HepG2 (cell line): ENCODE data around the gene MTO1. TPM values are rescaled to one million over a fixed set of nuclear protein-coding genes. Genes with fewer than 3 reads are reported as not detected.

ENCODE experiments used
- CHD2 ChIP-seq: IDR thresholded peaks from 2 replicates; pipeline ENCODE4 v1.6.1; 2011; ENCODE audit warnings: low read depth, low read length, improper control_type of control experiment
- FOSL1 ChIP-seq: sonication (generic); formaldehyde crosslinking; IDR thresholded peaks from 2 replicates; pipeline ENCODE4 v1.9.0; 2021; ENCODE audit warnings: missing genetic modification reagents, borderline replicate concordance
- MATR3 ChIP-seq: sonication (generic); formaldehyde crosslinking; IDR thresholded peaks from 2 replicates; pipeline ENCODE4 v1.4.0; 2020; ENCODE audit warnings: missing genetic modification reagents
- MIXL1 ChIP-seq: IDR thresholded peaks from 2 replicates; pipeline ENCODE4 v1.6.1; 2016
- PAWR ChIP-seq: sonication (generic); formaldehyde crosslinking; IDR thresholded peaks from 2 replicates; pipeline ENCODE4 v1.4.0; 2020; ENCODE audit warnings: missing genetic modification reagents, mild to moderate bottlenecking, borderline replicate concordance
- PHF5A ChIP-seq: IDR thresholded peaks from one replicate; pipeline ENCODE4 v1.6.1; 2018; ENCODE audit warnings: low read depth, missing genetic modification reagents; ENCODE audit not compliant: unreplicated experiment
- PITX1 ChIP-seq: sonication (generic); formaldehyde crosslinking; IDR thresholded peaks from 2 replicates; pipeline ENCODE4 v1.5.1; 2020; ENCODE audit warnings: mild to moderate bottlenecking, missing genetic modification reagents
- SIN3B ChIP-seq: fragments of 150-350 bp; IDR thresholded peaks from 2 replicates; pipeline ENCODE4 v1.6.1; 2014; ENCODE audit warnings: low read length
- WIZ ChIP-seq: sonication (generic); formaldehyde crosslinking; IDR thresholded peaks from 2 replicates; pipeline ENCODE4 v1.5.1; 2020; ENCODE audit warnings: mild to moderate bottlenecking, missing genetic modification reagents
- ZNF143 ChIP-seq: sonication (generic); formaldehyde crosslinking; IDR thresholded peaks from 2 replicates; pipeline ENCODE4 v1.4.0; 2020; ENCODE audit warnings: missing genetic modification reagents
- ZNF260 ChIP-seq: sonication (generic); formaldehyde crosslinking; IDR thresholded peaks from 2 replicates; pipeline ENCODE4 v1.4.0; 2020; ENCODE audit warnings: missing genetic modification reagents, low read depth, mild to moderate bottlenecking, borderline replicate concordance
- ZNF354B ChIP-seq: sonication (generic); formaldehyde crosslinking; IDR thresholded peaks from 2 replicates; pipeline ENCODE4 v1.8.0; 2022; ENCODE audit warnings: mild to moderate bottlenecking, missing genetic modification reagents
- ZNF44 ChIP-seq: sonication (generic); formaldehyde crosslinking; IDR thresholded peaks from 2 replicates; pipeline ENCODE4 v1.5.1; 2020; ENCODE audit warnings: mild to moderate bottlenecking, missing genetic modification reagents
- ZNF446 ChIP-seq: sonication (generic); formaldehyde crosslinking; IDR thresholded peaks from 2 replicates; pipeline ENCODE4 v1.5.0; 2020; ENCODE audit warnings: mild to moderate bottlenecking, missing genetic modification reagents
- ZNF501 ChIP-seq: sonication (generic); formaldehyde crosslinking; IDR thresholded peaks from 2 replicates; pipeline ENCODE4 v1.5.1; 2020; ENCODE audit warnings: mild to moderate bottlenecking, moderate library complexity, missing genetic modification reagents
- ZNF530 ChIP-seq: sonication (generic); formaldehyde crosslinking; IDR thresholded peaks from 2 replicates; pipeline ENCODE4 v1.5.0; 2020; ENCODE audit warnings: low read depth, mild to moderate bottlenecking, missing genetic modification reagents
- polyA plus RNA-seq, 8 experiments: library from polyadenylated mRNA; depleted of rRNA in 3 of 8; stranded (reverse) in 7 of 8; unstranded in 1 of 8; fragments of >200 nt; fragmentation: Illumina TruSeq in 4 of 8; extraction: Trizol in 4 of 8; gene quantifications; 2 replicates each; pipeline versions ENCODE4 v1.2.1 to v1.2.3, GENCODE V29; 2011 to 2016; ENCODE audit warnings: low read depth in 4 of 8, missing spikeins in 1 of 8, mixed read lengths in 1 of 8; ENCODE audit not compliant: insufficient read depth in 1 of 8
- total RNA-seq, 5 experiments: library from RNA; depleted of rRNA; stranded (reverse); fragments of >200 nt; fragmentation: Illumina TruSeq; extraction: Trizol; gene quantifications; 2 replicates each; pipeline ENCODE4 v1.2.3, GENCODE V29; 2016; ENCODE audit warnings: low read depth in 1 of 5
- TF ChIP-seq, protein P1 (sequence below): sonication (generic); formaldehyde crosslinking; IDR thresholded peaks from 2 replicates; pipeline ENCODE4 v1.4.0; 2020; ENCODE audit warnings: missing genetic modification reagents, borderline replicate concordance
- TF ChIP-seq, protein P2 (sequence below): sonication (generic); formaldehyde crosslinking; IDR thresholded peaks from 2 replicates; pipeline ENCODE4 v1.8.1; 2023; ENCODE audit warnings: mild to moderate bottlenecking, missing genetic modification reagents, borderline replicate concordance
- TF ChIP-seq, protein P3 (sequence below): sonication (generic); formaldehyde crosslinking; IDR thresholded peaks from 2 replicates; pipeline ENCODE4 v1.4.0; 2020; ENCODE audit warnings: missing genetic modification reagents, mild to moderate bottlenecking, borderline replicate concordance
- TF ChIP-seq, protein P4 (sequence below): sonication (generic); formaldehyde crosslinking; conservative IDR thresholded peaks from 2 replicates; pipeline ENCODE4 v1.4.0; 2020; ENCODE audit warnings: missing genetic modification reagents

MTO1 gene
- total and polyA plus RNA-seq, 2 of the 13 experiments (the other 11 are each of a cell fraction or from before 2014, with no cell fraction given): 21.1 to 45.3 TPM

DNA sequence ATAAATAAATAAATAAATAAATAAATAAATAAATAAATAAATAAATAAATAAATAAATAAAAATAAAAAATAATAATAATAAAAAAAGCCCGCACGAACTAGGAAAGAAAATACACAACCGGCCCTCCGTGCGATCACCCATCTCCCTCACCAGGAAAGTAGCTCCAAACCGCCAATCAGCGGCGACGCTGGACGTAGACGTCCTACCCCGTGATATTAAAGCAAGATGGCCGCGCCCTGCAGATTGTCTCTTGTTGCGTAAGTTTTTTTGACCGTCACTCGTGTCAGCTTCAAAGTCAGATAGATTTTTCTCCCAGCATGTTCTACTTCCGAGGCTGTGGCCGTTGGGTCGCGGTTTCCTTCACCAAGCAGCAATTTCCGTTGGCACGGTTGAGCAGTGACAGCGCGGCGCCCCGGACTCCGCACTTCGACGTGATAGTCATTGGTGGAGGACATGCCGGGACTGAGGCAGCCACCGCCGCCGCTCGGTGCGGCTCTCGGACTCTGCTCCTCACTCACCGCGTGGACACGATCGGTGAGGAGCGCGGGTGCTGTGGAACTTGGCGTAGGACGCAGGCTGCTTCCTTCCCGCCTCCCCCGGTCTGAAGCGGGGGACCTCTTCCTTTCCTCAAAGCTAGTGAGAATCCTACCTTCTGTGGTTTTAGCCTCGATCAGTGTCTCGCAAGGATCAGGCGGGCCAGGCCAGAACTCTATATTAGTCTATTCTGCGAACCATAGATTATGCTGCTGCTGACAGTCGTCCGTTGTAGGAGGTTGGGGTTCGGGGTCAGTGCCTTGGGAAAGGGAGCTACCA, at the start of gene MTO1 (continued):
- TF ChIP-seq, protein P1, sequence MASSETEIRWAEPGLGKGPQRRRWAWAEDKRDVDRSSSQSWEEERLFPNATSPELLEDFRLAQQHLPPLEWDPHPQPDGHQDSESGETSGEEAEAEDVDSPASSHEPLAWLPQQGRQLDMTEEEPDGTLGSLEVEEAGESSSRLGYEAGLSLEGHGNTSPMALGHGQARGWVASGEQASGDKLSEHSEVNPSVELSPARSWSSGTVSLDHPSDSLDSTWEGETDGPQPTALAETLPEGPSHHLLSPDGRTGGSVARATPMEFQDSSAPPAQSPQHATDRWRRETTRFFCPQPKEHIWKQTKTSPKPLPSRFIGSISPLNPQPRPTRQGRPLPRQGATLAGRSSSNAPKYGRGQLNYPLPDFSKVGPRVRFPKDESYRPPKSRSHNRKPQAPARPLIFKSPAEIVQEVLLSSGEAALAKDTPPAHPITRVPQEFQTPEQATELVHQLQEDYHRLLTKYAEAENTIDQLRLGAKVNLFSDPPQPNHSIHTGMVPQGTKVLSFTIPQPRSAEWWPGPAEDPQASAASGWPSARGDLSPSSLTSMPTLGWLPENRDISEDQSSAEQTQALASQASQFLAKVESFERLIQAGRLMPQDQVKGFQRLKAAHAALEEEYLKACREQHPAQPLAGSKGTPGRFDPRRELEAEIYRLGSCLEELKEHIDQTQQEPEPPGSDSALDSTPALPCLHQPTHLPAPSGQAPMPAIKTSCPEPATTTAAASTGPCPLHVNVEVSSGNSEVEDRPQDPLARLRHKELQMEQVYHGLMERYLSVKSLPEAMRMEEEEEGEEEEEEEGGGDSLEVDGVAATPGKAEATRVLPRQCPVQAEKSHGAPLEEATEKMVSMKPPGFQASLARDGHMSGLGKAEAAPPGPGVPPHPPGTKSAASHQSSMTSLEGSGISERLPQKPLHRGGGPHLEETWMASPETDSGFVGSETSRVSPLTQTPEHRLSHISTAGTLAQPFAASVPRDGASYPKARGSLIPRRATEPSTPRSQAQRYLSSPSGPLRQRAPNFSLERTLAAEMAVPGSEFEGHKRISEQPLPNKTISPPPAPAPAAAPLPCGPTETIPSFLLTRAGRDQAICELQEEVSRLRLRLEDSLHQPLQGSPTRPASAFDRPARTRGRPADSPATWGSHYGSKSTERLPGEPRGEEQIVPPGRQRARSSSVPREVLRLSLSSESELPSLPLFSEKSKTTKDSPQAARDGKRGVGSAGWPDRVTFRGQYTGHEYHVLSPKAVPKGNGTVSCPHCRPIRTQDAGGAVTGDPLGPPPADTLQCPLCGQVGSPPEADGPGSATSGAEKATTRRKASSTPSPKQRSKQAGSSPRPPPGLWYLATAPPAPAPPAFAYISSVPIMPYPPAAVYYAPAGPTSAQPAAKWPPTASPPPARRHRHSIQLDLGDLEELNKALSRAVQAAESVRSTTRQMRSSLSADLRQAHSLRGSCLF (CRISPR knock-in tag): no peak
- TF ChIP-seq, protein P2, sequence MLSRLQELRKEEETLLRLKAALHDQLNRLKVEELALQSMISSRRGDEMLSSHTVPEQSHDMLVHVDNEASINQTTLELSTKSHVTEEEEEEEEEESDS: no peak
- peak; percentile 49; the same call in 1 of the 2 replicates for TF ChIP-seq PITX1 (CRISPR knock-in tag)
- TF ChIP-seq, protein P3, sequence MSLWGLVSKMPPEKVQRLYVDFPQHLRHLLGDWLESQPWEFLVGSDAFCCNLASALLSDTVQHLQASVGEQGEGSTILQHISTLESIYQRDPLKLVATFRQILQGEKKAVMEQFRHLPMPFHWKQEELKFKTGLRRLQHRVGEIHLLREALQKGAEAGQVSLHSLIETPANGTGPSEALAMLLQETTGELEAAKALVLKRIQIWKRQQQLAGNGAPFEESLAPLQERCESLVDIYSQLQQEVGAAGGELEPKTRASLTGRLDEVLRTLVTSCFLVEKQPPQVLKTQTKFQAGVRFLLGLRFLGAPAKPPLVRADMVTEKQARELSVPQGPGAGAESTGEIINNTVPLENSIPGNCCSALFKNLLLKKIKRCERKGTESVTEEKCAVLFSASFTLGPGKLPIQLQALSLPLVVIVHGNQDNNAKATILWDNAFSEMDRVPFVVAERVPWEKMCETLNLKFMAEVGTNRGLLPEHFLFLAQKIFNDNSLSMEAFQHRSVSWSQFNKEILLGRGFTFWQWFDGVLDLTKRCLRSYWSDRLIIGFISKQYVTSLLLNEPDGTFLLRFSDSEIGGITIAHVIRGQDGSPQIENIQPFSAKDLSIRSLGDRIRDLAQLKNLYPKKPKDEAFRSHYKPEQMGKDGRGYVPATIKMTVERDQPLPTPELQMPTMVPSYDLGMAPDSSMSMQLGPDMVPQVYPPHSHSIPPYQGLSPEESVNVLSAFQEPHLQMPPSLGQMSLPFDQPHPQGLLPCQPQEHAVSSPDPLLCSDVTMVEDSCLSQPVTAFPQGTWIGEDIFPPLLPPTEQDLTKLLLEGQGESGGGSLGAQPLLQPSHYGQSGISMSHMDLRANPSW (CRISPR knock-in tag): no peak
- TF ChIP-seq WIZ (CRISPR knock-in tag): no peak
- TF ChIP-seq ZNF143: peak; percentile 52; the same call in 1 of the 2 replicates
- no peak; the same call in 1 of the 2 replicates for TF ChIP-seq ZNF44 (CRISPR knock-in tag)
- no peak for TF ChIP-seq FOSL1
- TF ChIP-seq SIN3B: no peak; the same call in 1 of the 2 replicates
- no peak for TF ChIP-seq ZNF530 (CRISPR knock-in tag)
- TF ChIP-seq ZNF501 (CRISPR knock-in tag): peak; percentile 77; the same call in 1 of the 2 replicates
- no peak for TF ChIP-seq MATR3 (CRISPR knock-in tag)
- TF ChIP-seq MIXL1: 0 out of 2 replicates have a peak, but pooled peaks have one; percentile 10
- TF ChIP-seq, protein P4, sequence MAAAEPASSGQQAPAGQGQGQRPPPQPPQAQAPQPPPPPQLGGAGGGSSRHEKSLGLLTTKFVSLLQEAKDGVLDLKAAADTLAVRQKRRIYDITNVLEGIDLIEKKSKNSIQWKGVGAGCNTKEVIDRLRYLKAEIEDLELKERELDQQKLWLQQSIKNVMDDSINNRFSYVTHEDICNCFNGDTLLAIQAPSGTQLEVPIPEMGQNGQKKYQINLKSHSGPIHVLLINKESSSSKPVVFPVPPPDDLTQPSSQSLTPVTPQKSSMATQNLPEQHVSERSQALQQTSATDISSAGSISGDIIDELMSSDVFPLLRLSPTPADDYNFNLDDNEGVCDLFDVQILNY (CRISPR knock-in tag): no peak; the same call in 1 of the 2 replicates
- no peak for TF ChIP-seq ZNF446
- no peak for TF ChIP-seq CHD2
- TF ChIP-seq PHF5A (CRISPR knock-in tag): no peak
- no peak for TF ChIP-seq ZNF354B (CRISPR knock-in tag)
- TF ChIP-seq ZNF260 (CRISPR knock-in tag): no peak
- no peak for TF ChIP-seq PAWR (CRISPR knock-in tag)
